GM23338 (cell line): ENCODE measurements around the gene IFNL1.

Experiments
- CTCF ChIP-seq, 2 experiments: fragments of 200-600 bp in 1 of 2; sonication (generic) in 1 of 2; conservative IDR thresholded peaks; 2 replicates each; pipeline versions ENCODE4 v1.5.1 to v1.6.1; 2016 to 2017; ENCODE audit warnings: antibody characterized with exemption in 2 of 2, low read depth in 2 of 2, mild to moderate bottlenecking in 2 of 2, moderate library complexity in 1 of 2
- EZH2 ChIP-seq: fragments of 200-600 bp; sonication (generic); IDR thresholded peaks from one replicate; pipeline ENCODE4 v1.8.0; 2017; ENCODE audit warnings: antibody characterized with exemption, mild to moderate bottlenecking, low read depth; ENCODE audit not compliant: unreplicated experiment
- EZH2phosphoT487 ChIP-seq: fragments of 200-600 bp; sonication (generic); IDR thresholded peaks from one replicate; pipeline ENCODE4 v1.8.1; 2018; ENCODE audit warnings: antibody characterized with exemption; ENCODE audit not compliant: unreplicated experiment
- ZNF462 ChIP-seq: fragments of 250-450 bp; sonication (Bioruptor Pico); IDR thresholded peaks from 2 replicates; pipeline ENCODE4 v1.5.0; 2020; ENCODE audit warnings: mild to moderate bottlenecking, moderate library complexity

GRCh38 chr19:39304701-39305571 is 8.7 kb downstream of the IFNL1 start:
- TF ChIP-seq CTCF (conservative IDR thresholded peaks at IDR 0.05; ENCODE audit: low read depth in 2 of 2) (no peak), ZNF462 (CRISPR knock-in tag) (no peak), EZH2phosphoT487 (no peak), EZH2 (no peak)
